Measurements from ENCODE around the gene PTPMT1.
"Not testable (repeated sequence)": the region's sequence is repeated elsewhere in the genome, so short reads cannot be mapped to it uniquely, and the experiment has no call there.

PTPMT1 gene, protein sequence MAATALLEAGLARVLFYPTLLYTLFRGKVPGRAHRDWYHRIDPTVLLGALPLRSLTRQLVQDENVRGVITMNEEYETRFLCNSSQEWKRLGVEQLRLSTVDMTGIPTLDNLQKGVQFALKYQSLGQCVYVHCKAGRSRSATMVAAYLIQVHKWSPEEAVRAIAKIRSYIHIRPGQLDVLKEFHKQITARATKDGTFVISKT
- total RNA-seq: 5.6 to 9.2 (median 7.1) reads per million in 4 experiments

GRCh38 chr11:47565340-47566148 lies at the start of gene PTPMT1:
Gene PTPMT1, plus strand, starts transcription at chr11:47565599. Its CDS starts 24 bp downstream, at chr11:47565623.
- DNase-seq: peak; percentile 27

DNA sequence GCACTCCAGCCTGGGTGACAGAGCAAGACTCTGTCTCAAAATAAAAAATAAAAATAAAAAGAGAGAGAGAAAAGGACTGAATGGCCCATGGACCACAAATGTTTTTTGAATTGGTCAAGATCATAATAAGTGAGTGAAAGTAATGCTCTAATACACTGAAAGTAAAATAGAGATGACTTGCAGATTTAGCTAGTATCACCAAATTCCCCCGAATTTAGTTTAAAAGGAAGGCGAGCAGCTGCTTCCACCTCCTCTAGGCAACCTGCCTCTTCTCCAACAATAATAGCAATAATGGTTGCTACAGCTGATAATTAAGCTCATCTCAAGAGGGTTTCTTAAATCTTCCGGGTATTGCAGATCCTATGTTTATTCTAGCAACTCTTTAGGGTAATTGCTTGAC lies 49.2 kb upstream of the PTPMT1 start:
- DNase-seq: no peak

- DNase-seq: no peak
These were observed 48.2 kb upstream of the PTPMT1 start for GRCh38 chr11:47516984-47517853.

GRCh38 chr11:47518212-47518964 lies 47.0 kb upstream of the PTPMT1 start:
- no peak for DNase-seq

DNA sequence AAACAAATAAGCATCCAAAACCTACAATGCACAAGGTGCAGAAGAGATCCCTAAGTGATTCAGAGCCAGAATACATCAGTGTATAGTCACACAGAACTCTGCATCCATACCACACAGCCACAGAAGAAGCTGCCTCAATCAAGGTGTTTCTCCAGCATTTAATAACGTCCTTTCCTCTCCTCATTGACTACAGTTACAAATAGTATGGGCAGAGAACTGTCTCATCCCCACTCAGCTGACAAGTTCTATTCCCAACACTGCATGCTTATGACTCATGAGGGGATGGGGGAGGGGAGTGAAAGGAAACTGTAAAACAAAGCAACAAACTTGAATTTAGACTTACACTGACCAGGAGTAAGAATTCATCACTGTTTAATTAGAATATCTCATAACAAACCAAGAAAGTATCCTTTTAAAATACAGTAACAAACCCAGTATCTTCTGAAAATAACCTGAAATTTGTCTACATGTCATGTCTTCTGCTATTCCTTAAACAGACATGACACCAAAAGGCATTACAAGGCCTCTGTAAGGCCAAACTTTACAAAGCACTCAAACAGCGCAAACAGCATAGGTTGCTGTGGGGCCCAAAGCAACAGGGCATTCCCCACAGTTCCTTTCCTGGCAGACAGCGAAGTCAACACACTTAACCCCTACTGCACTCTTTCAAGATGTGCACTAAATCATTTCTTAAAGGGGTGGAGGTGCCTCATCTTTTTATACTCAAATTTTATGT lies 41.7 kb upstream of the PTPMT1 start:
- no peak for DNase-seq

DNA sequence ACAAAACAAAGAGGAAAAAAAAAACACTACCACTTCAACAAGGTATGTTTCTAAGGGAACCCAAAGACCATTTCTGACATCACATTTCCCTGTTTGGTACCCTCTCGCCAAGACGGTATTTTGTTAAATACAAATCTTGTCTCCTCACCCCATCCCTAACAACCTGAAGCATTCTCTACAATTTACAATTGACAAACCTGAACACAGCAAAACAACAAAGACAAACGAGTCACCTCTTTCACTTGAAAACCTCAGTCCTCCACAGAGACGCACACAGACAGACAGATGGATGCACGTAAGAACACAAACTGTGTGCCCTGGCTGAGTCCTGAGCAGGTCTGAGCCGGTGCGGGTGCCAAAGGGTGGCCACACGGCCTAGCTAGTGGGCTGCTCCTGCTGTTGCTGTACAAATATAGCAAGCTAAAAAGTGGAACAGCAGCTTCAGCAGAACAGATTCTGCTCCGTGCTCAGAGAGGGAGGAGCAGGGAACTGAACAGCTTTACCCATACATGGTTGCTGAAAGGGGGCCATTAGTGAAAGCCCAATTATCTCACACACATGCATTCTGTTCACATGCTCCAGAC lies 41.0 kb upstream of the PTPMT1 start:
- no peak for DNase-seq

DNA sequence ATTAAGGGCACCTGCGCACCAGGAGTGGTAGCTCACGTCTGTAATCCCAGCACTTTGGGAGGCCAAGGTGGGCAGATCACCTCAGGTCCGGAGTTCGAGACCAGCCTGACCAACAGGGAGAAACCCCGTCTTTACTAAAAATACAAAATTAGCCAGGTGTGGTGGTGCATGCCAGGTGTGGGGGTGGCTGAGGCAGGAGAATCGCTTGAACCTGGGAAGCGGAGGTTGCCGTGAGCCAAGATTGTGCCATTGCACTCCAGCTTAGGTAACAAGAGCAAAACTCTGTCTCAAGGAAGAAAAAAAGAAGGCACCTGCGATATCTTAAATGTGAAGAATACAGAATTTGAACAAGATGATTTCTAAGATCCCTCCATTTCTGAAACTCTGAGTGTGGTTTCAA lies 39.4 kb upstream of the PTPMT1 start:
- not testable (repeated sequence) for DNase-seq

DNA sequence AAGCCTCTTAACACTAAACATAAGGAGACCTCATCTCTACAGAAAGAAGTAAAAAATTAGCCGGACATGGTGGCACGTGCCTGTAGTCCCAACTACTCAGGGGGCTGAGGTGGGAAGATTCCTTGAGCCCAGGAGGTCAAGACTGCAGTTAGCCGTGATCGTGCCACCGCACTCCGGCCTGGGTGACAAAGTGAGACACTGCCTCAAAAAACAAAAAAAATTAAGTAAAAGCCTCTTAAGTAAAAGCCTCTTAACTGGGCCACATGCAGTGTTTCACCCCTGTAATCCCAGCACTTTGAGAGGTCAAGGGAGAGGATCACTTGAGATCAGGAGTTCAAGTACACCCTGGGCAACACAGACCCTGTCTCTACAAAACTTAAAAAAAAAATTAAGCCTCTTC lies 38.2 kb upstream of the PTPMT1 start:
- DNase-seq: no peak

GRCh38 chr11:47529951-47530350 lies 35.4 kb upstream of the PTPMT1 start:
- DNase-seq: no peak

- DNase-seq: not testable (repeated sequence)
These were observed 34.7 kb upstream of the PTPMT1 start for GRCh38 chr11:47530721-47531120.

DNA sequence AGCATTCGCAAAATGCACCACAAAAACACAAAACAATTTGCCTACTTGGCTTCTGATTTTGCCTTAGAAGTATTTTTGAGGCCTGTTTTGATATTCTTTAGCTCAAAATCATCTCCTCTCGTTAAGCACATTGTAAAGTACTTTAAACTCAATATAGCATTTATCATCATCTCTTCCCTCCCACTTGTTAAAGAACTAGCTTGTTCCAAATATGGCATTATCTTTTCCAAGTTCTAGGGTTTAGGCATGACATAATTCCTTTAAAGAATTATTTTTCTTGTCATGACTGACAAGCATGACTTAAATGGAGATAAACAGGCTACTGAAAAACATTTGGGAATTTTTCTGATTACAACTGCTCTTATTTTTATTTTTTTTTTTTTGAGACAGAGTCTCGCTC lies 33.7 kb upstream of the PTPMT1 start:
- no peak for DNase-seq

GRCh38 chr11:47532597-47533213 lies 32.7 kb upstream of the PTPMT1 start:
- no peak for DNase-seq

- no peak for DNase-seq
These were observed 31.7 kb upstream of the PTPMT1 start for GRCh38 chr11:47533690-47534151.

DNA sequence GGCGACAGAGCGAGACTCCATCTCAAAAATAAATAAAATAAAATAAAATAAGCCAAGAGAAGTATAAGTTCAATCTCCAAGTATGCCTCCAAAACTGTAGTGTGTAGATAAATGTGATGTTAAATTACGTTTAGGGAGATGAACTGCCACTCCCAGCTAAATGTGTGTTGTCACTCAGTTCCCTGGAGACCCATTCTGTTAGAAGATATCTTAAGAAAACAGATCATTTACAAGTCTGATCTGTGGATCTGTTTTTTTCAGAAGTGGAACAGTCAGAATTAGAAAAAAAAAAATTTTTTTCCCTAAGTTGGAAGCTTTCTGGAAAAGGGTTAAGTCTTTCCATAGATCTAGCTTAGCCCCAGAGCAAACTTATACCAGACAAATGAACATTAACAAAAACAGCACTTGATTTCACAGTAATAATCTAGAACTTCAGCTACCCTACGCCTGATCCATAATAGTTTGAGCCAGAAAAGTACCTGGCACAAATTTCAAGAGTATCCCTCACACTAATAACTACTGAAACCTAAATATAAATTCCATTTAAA lies 30.6 kb upstream of the PTPMT1 start:
- no peak for DNase-seq

GRCh38 chr11:47536915-47537314 lies 28.5 kb upstream of the PTPMT1 start:
- DNase-seq: no peak

DNA sequence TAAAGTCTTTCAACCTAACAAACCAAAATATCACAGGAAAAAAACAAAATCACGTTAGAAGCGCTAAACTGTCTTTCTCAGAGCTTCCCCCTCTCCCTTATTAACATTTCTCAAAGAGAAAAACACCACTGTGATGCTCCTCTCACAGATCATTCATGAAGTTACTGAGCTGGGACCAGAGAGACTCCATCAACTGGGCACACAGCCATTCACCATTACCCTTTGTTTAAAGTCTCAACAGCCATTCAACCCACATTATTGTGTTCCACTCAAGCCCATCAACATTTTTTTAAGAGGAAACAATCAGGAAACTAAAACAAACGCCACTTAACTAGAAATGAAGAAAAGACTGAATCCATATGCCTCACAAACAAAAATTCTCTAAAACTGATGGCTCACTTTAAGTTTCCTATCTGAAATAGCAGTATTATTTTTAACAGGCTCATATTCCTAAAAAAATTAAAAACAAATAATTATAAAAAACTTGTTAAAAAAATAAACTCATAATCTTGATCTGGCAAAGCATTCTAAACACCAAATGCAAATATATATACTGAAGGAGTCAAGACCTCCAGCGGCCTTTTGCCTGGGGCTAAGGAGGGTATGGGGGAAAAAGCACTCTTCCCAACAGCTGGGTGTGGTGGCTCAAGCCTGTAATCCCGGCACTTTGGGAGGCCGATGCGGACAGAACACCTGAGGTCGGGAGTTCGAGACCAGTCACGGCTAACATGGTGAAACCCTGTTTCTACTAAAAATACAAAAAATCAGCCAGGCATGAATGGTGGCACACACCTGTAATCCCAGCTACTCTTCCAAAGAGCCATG lies 26.4 kb upstream of the PTPMT1 start:
- DNase-seq: no peak

GRCh38 chr11:47539681-47540039 lies 25.7 kb upstream of the PTPMT1 start:
- DNase-seq: no peak

- DNase-seq: no peak
These were observed 24.3 kb upstream of the PTPMT1 start for GRCh38 chr11:47541070-47541469.

- no peak for DNase-seq
These were observed 20.1 kb upstream of the PTPMT1 start for GRCh38 chr11:47545298-47545697.

DNA sequence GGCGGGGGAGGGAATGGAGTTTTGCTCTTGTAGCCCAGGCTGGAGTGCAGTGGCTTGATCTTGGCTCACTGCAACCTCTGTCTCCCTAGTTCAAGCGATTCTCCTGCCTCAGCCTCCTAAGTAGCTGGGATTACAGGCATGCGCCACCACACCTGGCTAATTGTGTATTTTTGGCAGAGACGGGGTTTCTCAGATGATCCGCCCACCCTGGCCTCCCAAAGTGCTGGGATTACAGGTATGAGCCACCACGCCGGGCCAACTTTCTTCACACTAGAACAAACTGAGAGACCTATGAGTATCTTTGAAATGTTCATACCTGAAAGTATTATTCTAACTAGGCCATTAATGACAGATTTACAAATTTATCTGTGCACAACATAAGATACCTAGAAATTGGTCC lies 19.1 kb upstream of the PTPMT1 start:
- not testable (repeated sequence) for DNase-seq

All from effector CD8-positive, alpha-beta T cell (primary cell).